ENCODE results near the gene CCDC159.
"Not testable (repeated sequence)": the region's sequence is repeated elsewhere in the genome, so short reads cannot be mapped to it uniquely, and the experiment has no call there.

CCDC159 gene

GRCh38 chr19:11346104-11346940 is at the start of gene CCDC159, which contains the start of gene TMEM205:
Gene CCDC159, plus strand, starts transcription at chr19:11346519. Its CDS starts 88 bp downstream, at chr19:11346607.
Gene TMEM205, minus strand, starts transcription at chr19:11346268. Its CDS starts 649 bp downstream, at chr19:11345619.
- peak; percentile 88 for DNase-seq

- no peak for DNase-seq
Measured at GRCh38 chr19:11299946-11300810, 46.1 kb upstream of the CCDC159 start.

- no peak for DNase-seq
Measured at GRCh38 chr19:11300811-11301120, 45.6 kb upstream of the CCDC159 start.

- DNase-seq = no peak
Measured at GRCh38 chr19:11304936-11305335, 41.4 kb upstream of the CCDC159 start.

- no peak for DNase-seq
Measured at GRCh38 chr19:11306337-11306736, 40.0 kb upstream of the CCDC159 start.

GRCh38 chr19:11320278-11320995 is 25.9 kb upstream of the CCDC159 start:
- DNase-seq = not testable (repeated sequence)

GRCh38 chr19:11321191-11322126 is 24.9 kb upstream of the CCDC159 start:
- DNase-seq = no peak

GRCh38 chr19:11322269-11323024 is 23.9 kb upstream of the CCDC159 start:
- no peak for DNase-seq

- DNase-seq = no peak
Measured at GRCh38 chr19:11323601-11324078, 22.7 kb upstream of the CCDC159 start.

- no peak for DNase-seq
Measured at GRCh38 chr19:11324079-11324661, 22.1 kb upstream of the CCDC159 start.

- no peak for DNase-seq
Measured at GRCh38 chr19:11324748-11325389, 21.4 kb upstream of the CCDC159 start.

GRCh38 chr19:11325544-11325943 is 20.8 kb upstream of the CCDC159 start:
- no peak for DNase-seq

- DNase-seq = no peak
Measured at GRCh38 chr19:11330127-11330526, 16.2 kb upstream of the CCDC159 start.

GRCh38 chr19:11331502-11331901 is 14.8 kb upstream of the CCDC159 start:
- DNase-seq = no peak

GRCh38 chr19:11332822-11333221 is 13.5 kb upstream of the CCDC159 start:
- no peak for DNase-seq

- not testable (repeated sequence) for DNase-seq
Measured at GRCh38 chr19:11333838-11334237, 12.5 kb upstream of the CCDC159 start.

- no peak for DNase-seq
Measured at GRCh38 chr19:11335449-11336146, 10.7 kb upstream of the CCDC159 start.

GRCh38 chr19:11337080-11337479 is 9.2 kb upstream of the CCDC159 start:
- no peak for DNase-seq

- no peak for DNase-seq
Measured at GRCh38 chr19:11338121-11338520, 8.2 kb upstream of the CCDC159 start.

Measured in NCI-H526 treated with DMSO at 0.1 percent for 48 hours (cell line).